HepG2 (cell line): ENCODE data around the gene SCT. TPM values are rescaled to one million over a fixed set of nuclear protein-coding genes. Genes with fewer than 3 reads are reported as not detected.
A peak's percentile ranks its signal among the peaks of the same experiment; 100 is the strongest.

Experiments used
- ATF1 ChIP-seq: IDR thresholded peaks from 2 replicates; pipeline ENCODE4 v1.6.1; 2016; ENCODE audit warnings: mild to moderate bottlenecking, control low read depth
- ATF3 ChIP-seq: sonication (generic); formaldehyde crosslinking; IDR thresholded peaks from 2 replicates; pipeline ENCODE4 v1.4.0; 2020; ENCODE audit warnings: missing genetic modification reagents
- CREBL2 ChIP-seq: sonication (generic); formaldehyde crosslinking; IDR thresholded peaks from 2 replicates; pipeline ENCODE4 v1.8.1; 2023; ENCODE audit warnings: missing genetic modification reagents, mild to moderate bottlenecking, borderline replicate concordance
- MED13 ChIP-seq: sonication (generic); formaldehyde crosslinking; IDR thresholded peaks from 2 replicates; pipeline ENCODE4 v1.5.0; 2020; ENCODE audit warnings: missing genetic modification reagents
- MEIS1 ChIP-seq: sonication (generic); formaldehyde crosslinking; IDR thresholded peaks from 2 replicates; pipeline ENCODE4 v1.9.0; 2021; ENCODE audit warnings: mild to moderate bottlenecking, missing genetic modification reagents, moderate library complexity, borderline replicate concordance
- MTERF4 ChIP-seq: sonication (generic); formaldehyde crosslinking; IDR thresholded peaks from 2 replicates; pipeline ENCODE4 v1.8.0; 2023; ENCODE audit warnings: mild to moderate bottlenecking, missing genetic modification reagents
- ONECUT2 ChIP-seq: sonication (generic); formaldehyde crosslinking; IDR thresholded peaks from 2 replicates; pipeline ENCODE4 v1.4.0; 2020; ENCODE audit warnings: missing genetic modification reagents
- PBX2 ChIP-seq: IDR thresholded peaks from 2 replicates; pipeline ENCODE4 v1.6.1; 2016; ENCODE audit warnings: control low read depth
- RAD51 ChIP-seq: fragments of 450-650 bp; IDR thresholded peaks from 2 replicates; pipeline ENCODE4 v1.6.1; 2016; ENCODE audit warnings: borderline replicate concordance
- SIX1 ChIP-seq: sonication (generic); formaldehyde crosslinking; IDR thresholded peaks from 2 replicates; pipeline ENCODE4 v1.4.0; 2020; ENCODE audit warnings: missing genetic modification reagents, borderline replicate concordance
- TCF12 ChIP-seq, 2 experiments: fragments of 450-650 bp in 1 of 2; sonication (generic) in 1 of 2; formaldehyde crosslinking in 1 of 2; IDR thresholded peaks; 2 replicates each; pipeline versions ENCODE4 v1.6.1 to v1.8.0; 2017 to 2022; ENCODE audit warnings: antibody characterized with exemption in 1 of 2, mild to moderate bottlenecking in 1 of 2, missing genetic modification reagents in 1 of 2, moderate library complexity in 1 of 2
- THAP9 ChIP-seq: sonication (generic); formaldehyde crosslinking; IDR thresholded peaks from 2 replicates; pipeline ENCODE4; 2020; ENCODE audit warnings: missing genetic modification reagents, mild to moderate bottlenecking, borderline replicate concordance
- YY1 ChIP-seq: IDR thresholded peaks from 2 replicates; pipeline ENCODE4 v1.6.1; 2011; ENCODE audit warnings: low read length, low read depth, moderate library complexity, mild to moderate bottlenecking; ENCODE audit not compliant: insufficient read depth, insufficient replicate concordance
- ZBTB2 ChIP-seq: sonication (generic); formaldehyde crosslinking; IDR thresholded peaks from 2 replicates; pipeline ENCODE4 v1.8.0; 2022; ENCODE audit warnings: low read depth, missing genetic modification reagents
- ZBTB3 ChIP-seq: sonication (generic); formaldehyde crosslinking; IDR thresholded peaks from 2 replicates; pipeline ENCODE4 v1.4.0; 2020; ENCODE audit warnings: low read depth, mild to moderate bottlenecking, moderate library complexity, missing genetic modification reagents, borderline replicate concordance
- ZFX ChIP-seq: sonication (generic); formaldehyde crosslinking; IDR thresholded peaks from 2 replicates; pipeline ENCODE4 v1.4.0; 2020; ENCODE audit warnings: mild to moderate bottlenecking, low read depth, missing genetic modification reagents, moderate library complexity
- ZFY ChIP-seq: sonication (generic); formaldehyde crosslinking; IDR thresholded peaks from 2 replicates; pipeline ENCODE4 v1.4.0; 2020; ENCODE audit warnings: missing genetic modification reagents
- ZNF234 ChIP-seq: sonication (generic); formaldehyde crosslinking; conservative IDR thresholded peaks from 2 replicates; pipeline ENCODE4 v1.5.1; 2020; ENCODE audit warnings: mild to moderate bottlenecking, missing genetic modification reagents
- ZNF3 ChIP-seq: IDR thresholded peaks from 2 replicates; pipeline ENCODE4 v1.7.0; 2017; ENCODE audit warnings: inconsistent platforms
- ZNF33A ChIP-seq: sonication (generic); formaldehyde crosslinking; IDR thresholded peaks from 2 replicates; pipeline ENCODE4 v1.5.1; 2020; ENCODE audit warnings: missing genetic modification reagents, mild to moderate bottlenecking, moderate library complexity, borderline replicate concordance
- ZNF496 ChIP-seq: sonication (generic); formaldehyde crosslinking; IDR thresholded peaks from 2 replicates; pipeline ENCODE4 v1.8.1; 2023; ENCODE audit warnings: mild to moderate bottlenecking, moderate library complexity, missing genetic modification reagents; ENCODE audit not compliant: insufficient replicate concordance
- ZNF549 ChIP-seq: sonication (generic); formaldehyde crosslinking; IDR thresholded peaks from 2 replicates; pipeline ENCODE4 v1.5.0; 2020; ENCODE audit warnings: missing genetic modification reagents
- ZNF652 ChIP-seq: IDR thresholded peaks from 2 replicates; pipeline ENCODE4 v1.6.1; 2016; ENCODE audit warnings: low read depth, borderline replicate concordance
- ZNF672 ChIP-seq: sonication (generic); formaldehyde crosslinking; IDR thresholded peaks from 2 replicates; pipeline ENCODE4 v1.8.1; 2022; ENCODE audit warnings: missing genetic modification reagents
- ZNF709 ChIP-seq: sonication (generic); formaldehyde crosslinking; IDR thresholded peaks from 2 replicates; pipeline ENCODE4 v1.5.0; 2020; ENCODE audit warnings: mild to moderate bottlenecking, missing genetic modification reagents
- polyA plus RNA-seq, 8 experiments: library from polyadenylated mRNA; depleted of rRNA in 3 of 8; stranded (reverse) in 7 of 8; unstranded in 1 of 8; fragments of >200 nt; fragmentation: Illumina TruSeq in 4 of 8; extraction: Trizol in 4 of 8; gene quantifications; 2 replicates each; pipeline versions ENCODE4 v1.2.1 to v1.2.3, GENCODE V29; 2011 to 2016; ENCODE audit warnings: low read depth in 4 of 8, missing spikeins in 1 of 8, mixed read lengths in 1 of 8; ENCODE audit not compliant: insufficient read depth in 1 of 8
- total RNA-seq, 5 experiments: library from RNA; depleted of rRNA; stranded (reverse); fragments of >200 nt; fragmentation: Illumina TruSeq; extraction: Trizol; gene quantifications; 2 replicates each; pipeline ENCODE4 v1.2.3, GENCODE V29; 2016; ENCODE audit warnings: low read depth in 1 of 5

Gene SCT
- total and polyA plus RNA-seq, 2 of the 13 experiments (the other 11 are each of a cell fraction or from before 2014, with no cell fraction given), result not detected

GRCh38 chr11:587546-587945, 39.4 kb downstream of the SCT start (continued):
- TF ChIP-seq THAP9 (CRISPR knock-in tag), result no peak
- no peak for TF ChIP-seq ZNF3 (CRISPR knock-in tag)
- no peak for TF ChIP-seq ZNF549
- TF ChIP-seq CREBL2 (CRISPR knock-in tag), result no peak
- TF ChIP-seq SIX1, result no peak
- TF ChIP-seq ZNF496 (CRISPR knock-in tag), result no peak
- TF ChIP-seq ZNF672 (CRISPR knock-in tag), result no peak
- TF ChIP-seq ZNF652, result no peak
- TF ChIP-seq ZNF709, result no peak
- peak; percentile 29 for TF ChIP-seq YY1
- no peak for TF ChIP-seq ZNF234 (CRISPR knock-in tag)
- no peak for TF ChIP-seq ATF3 (CRISPR knock-in tag)
- TF ChIP-seq MED13 (CRISPR knock-in tag), result no peak
- no peak for TF ChIP-seq RAD51
- 0 out of 2 replicates have a peak, but pooled peaks have one; percentile 21 for TF ChIP-seq ZBTB2 (CRISPR knock-in tag)
- TF ChIP-seq ATF1 (CRISPR knock-in tag), result no peak
- TF ChIP-seq MEIS1, result no peak
- TF ChIP-seq PBX2 (CRISPR knock-in tag), result no peak
- 0 out of 2 replicates have a peak, but pooled peaks have one; percentile 7 for TF ChIP-seq ZFX (CRISPR knock-in tag)
- TF ChIP-seq ZNF33A (CRISPR knock-in tag), result no peak
- 0 out of 2 replicates have a peak, but pooled peaks have one; percentile 34 for TF ChIP-seq MTERF4 (CRISPR knock-in tag)
- TF ChIP-seq ZBTB3 (CRISPR knock-in tag), result no peak
- 0 out of 2 replicates have a peak, but pooled peaks have one; percentile 19 for TF ChIP-seq ZFY (CRISPR knock-in tag)
- no peak for TF ChIP-seq TCF12 (IDR thresholded peaks at IDR 0.05)
- TF ChIP-seq TCF12 (CRISPR knock-in tag; IDR thresholded peaks at IDR 0.05), result 0 out of 2 replicates have a peak, but pooled peaks have one; percentile 15
- no peak for TF ChIP-seq ONECUT2
